Transverse colon (tissue), 4 donors: ENCODE data around the gene MAPK14. TPM values are rescaled to one million over a fixed set of nuclear protein-coding genes. Genes with fewer than 3 reads are reported as not detected.
"Not testable (repeated sequence)": the region's sequence is repeated elsewhere in the genome, so short reads cannot be mapped to it uniquely, and the experiment has no call there.

Source experiments
- DNase-seq: peaks from one replicate; pipeline ENCODE4 v3.0.0-alpha.2; 2019
- H3K27ac ChIP-seq, 4 donors: fragments of 200-600 bp; sonication (generic); 2 replicates each; pipeline ENCODE4 v1.5.1; 2016 to 2018; ENCODE audit warnings: inconsistent platforms in 4 of 4
- H3K27me3 ChIP-seq: fragments of 200-600 bp; sonication (generic); 2 replicates; pipeline ENCODE4 v1.5.1; 2017; ENCODE audit warnings: inconsistent platforms
- H3K36me3 ChIP-seq, 4 donors: fragments of 200-600 bp; sonication (generic); 2 replicates each; pipeline ENCODE4 v1.5.1; 2017 to 2019; ENCODE audit warnings: inconsistent platforms in 4 of 4
- H3K4me1 ChIP-seq, 4 donors: fragments of 200-600 bp; sonication (generic); 2 replicates each; pipeline ENCODE4 v1.5.1; 2017 to 2020; ENCODE audit warnings: inconsistent platforms in 4 of 4
- H3K4me3 ChIP-seq, 4 donors: fragments of 200-600 bp; sonication (generic); 1 replicate in 1 of 4; 2 replicates in 3 of 4; pipeline versions ENCODE4 v1.5.1 to v1.6.1; 2017 to 2019; ENCODE audit warnings: inconsistent platforms in 4 of 4
- H3K9me3 ChIP-seq, 2 donors: fragments of 200-600 bp; sonication (generic); 2 replicates each; pipeline ENCODE4 v1.5.1; 2017 to 2019; ENCODE audit warnings: inconsistent platforms in 2 of 2
- CTCF ChIP-seq, 5 experiments: fragments of 200-600 bp in 3 of 5; fragments of 450-650 bp in 2 of 5; sonication (generic) in 3 of 5; IDR thresholded peaks; 1 replicate in 2 of 5; 2 replicates in 3 of 5; pipeline ENCODE4 v1.5.1; 2016 to 2017; ENCODE audit warnings: antibody characterized with exemption in 5 of 5, inconsistent platforms in 3 of 5, mild to moderate bottlenecking in 2 of 5, moderate library complexity in 1 of 5
- EP300 ChIP-seq: sonication (generic); formaldehyde crosslinking; IDR thresholded peaks from one replicate; pipeline ENCODE4 v1.6.1; 2017; ENCODE audit warnings: antibody characterized with exemption, low read depth
- POLR2A ChIP-seq: fragments of 450-650 bp; IDR thresholded peaks from one replicate; pipeline ENCODE4 v1.6.1; 2016; ENCODE audit warnings: antibody characterized with exemption, mild to moderate bottlenecking, moderate library complexity
- POLR2AphosphoS5 ChIP-seq, 3 donors: sonication (generic); formaldehyde crosslinking; IDR thresholded peaks; one replicate each; pipeline ENCODE4 v1.6.1; 2016; ENCODE audit warnings: antibody characterized with exemption in 3 of 3
- WGBS, 2 donors: methylation state at CpG; one replicate each; pipeline ENCODE4 v1.1.5; 2018; ENCODE audit warnings: low coverage in 1 of 2; 5-methylcytosine and 5-hydroxymethylcytosine counted together
- in situ Hi-C, 4 donors: fragments of 200-750 bp; cut with MboI; loops; one replicate each; pipeline versions ENCODE4 v1.15.0 to v1.15.1; 2017; ENCODE audit warnings: low sequenced_read_pairs in 3 of 4, low pct_ligation_motif_present in 1 of 4, low pct_unique_long_range_greater_than_20kb in 1 of 4
- intact Hi-C: fragments of 100-400 bp; cut with DNase I; formaldehyde crosslinking; loops from one replicate; pipeline ENCODE4 v1.15.1; 2023; ENCODE audit warnings: low total_unique reads
- total RNA-seq, 4 donors: library from RNA; depleted of rRNA; stranded (reverse); fragments of >200 nt; gene quantifications; one replicate each; pipeline ENCODE4 v1.1.0, GENCODE V29; 2016

Gene MAPK14
- total RNA-seq, 4 donors from 2014 or later = 82.2 to 132 (median 112) TPM

DNA sequence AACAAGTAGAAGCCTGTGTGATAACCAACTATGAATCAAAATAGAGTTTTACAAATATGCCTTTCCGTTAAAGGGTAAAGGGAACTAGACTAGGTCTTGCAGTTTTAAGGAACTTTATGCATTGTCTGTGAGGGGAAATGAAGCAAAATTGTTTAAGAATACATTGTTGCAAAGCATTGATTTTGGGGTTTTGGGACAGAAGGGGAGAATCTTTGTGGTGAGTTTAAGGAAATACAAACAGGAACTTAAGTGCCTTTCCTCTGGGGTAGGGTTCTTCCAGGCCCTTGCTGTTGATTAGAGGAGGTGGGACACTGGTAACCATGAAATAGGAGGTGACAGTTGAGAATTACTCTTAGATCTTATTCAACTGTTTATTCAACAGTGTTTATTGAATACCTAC, 4.7 kb downstream of the MAPK14 start:
- Histone ChIP-seq H3K4me1 (peaks cover 15 to 72% (median 46%) of the 10 kb centered on the region in 4 donors), H3K36me3 (no peaks in the 10 kb centered on the region), H3K27me3 (no peaks in the 10 kb centered on the region), H3K4me3 (no peak overlapping the region), H3K27ac (no peak overlapping the region), H3K9me3 (no peaks in the 10 kb centered on the region)
- in situ Hi-C loops (no loop called here), intact Hi-C loops (no loop called here)
- TF ChIP-seq POLR2A (no peak), CTCF (IDR thresholded peaks at IDR 0.05) (no peak), EP300 (no peak), POLR2AphosphoS5 (IDR thresholded peaks at IDR 0.05) (no peak)
- no peak for DNase-seq
- 75 to 89% methylated on average over 1 of the region's 1 CpG for WGBS, 2 donors

DNA sequence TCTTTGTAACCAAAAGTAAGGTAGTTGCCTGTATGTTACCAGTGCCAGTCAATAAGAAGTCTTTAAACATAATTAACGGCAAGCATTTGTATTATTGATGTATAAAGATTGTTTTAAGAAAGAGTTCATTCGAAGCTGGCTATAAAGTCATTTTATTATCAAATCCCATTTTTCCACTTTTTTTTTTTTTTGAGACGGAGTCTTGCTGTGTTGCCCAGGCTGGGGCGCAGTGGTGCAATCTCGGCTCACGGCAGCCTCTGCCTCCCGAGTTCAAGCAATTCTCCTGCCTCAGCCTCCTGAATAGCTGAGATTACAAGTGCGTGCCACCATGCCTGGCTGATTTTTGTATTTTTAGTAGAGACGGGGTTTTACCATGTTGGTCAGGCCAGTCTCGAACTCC, 5.5 kb downstream of the MAPK14 start:
- H3K9me3 ChIP-seq, in situ Hi-C loops, H3K27ac ChIP-seq, DNase-seq, intact Hi-C loops, H3K36me3 ChIP-seq, H3K27me3 ChIP-seq, H3K4me3 ChIP-seq: not testable (repeated sequence)
- 93 to 94% methylated on average over 2 to 10 of the region's 10 CpGs for WGBS, 2 donors
- peaks cover 23 to 81% (median 51%) of the 10 kb centered on the region in 4 donors for H3K4me1 ChIP-seq

DNA sequence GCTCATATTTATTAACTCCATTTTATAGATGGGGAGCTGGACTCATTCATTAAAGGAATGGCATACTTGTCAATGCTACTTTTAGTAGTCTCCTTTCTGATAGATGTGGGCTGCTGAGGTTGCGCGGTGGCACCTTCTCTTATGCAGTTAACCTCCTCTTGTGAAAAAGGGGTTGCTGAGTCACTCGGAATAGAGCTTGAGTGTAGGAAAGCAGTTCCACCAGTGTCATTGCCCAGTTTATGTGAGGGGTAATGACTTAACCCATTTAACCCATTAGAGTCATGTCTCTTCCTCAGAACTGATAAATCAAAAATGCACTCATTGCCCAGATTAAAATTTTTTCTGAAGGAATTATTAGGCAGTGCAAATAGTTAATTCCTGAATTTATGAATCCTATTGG, 6.3 kb downstream of the MAPK14 start:
- H3K9me3 ChIP-seq = no peaks in the 10 kb centered on the region
- H3K4me3 ChIP-seq = no peak overlapping the region
- WGBS, 2 donors = 75% methylated on average over 3 of the region's 3 CpGs; no CpG with 5 or more reads in 1 of the 2 donors
- no peaks in the 10 kb centered on the region for H3K27me3 ChIP-seq
- TF ChIP-seq EP300 = no peak
- no peak for TF ChIP-seq POLR2A
- no peak for TF ChIP-seq CTCF (IDR thresholded peaks at IDR 0.05)
- TF ChIP-seq POLR2AphosphoS5 (IDR thresholded peaks at IDR 0.05) = no peak
- in situ Hi-C loops = no loop called here
- H3K27ac ChIP-seq = no peak overlapping the region
- H3K4me1 ChIP-seq = peaks cover 28 to 89% (median 59%) of the 10 kb centered on the region in 4 donors
- no peaks in the 10 kb centered on the region for H3K36me3 ChIP-seq
- no peak for DNase-seq
- intact Hi-C loops = no loop called here

DNA sequence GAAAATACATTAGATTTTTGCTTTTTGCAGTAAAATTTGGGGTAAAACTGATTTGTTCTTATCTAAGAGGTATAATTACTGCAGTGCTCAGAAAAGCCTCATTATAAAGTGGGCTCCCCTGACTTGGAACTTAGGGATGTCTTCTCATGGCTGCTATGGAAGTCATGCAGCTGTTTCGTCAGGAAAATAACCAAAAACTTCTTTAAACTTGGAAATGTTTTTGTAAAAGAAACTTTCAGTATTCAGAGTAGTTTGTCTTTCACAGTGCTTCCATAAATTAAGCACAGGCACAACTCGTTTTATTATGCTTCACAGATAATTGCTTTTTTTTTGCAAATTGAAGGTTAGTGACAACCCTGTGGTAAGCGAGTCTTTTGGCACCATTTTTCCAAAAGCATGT, 6.8 kb downstream of the MAPK14 start:
- TF ChIP-seq POLR2A (no peak), CTCF (IDR thresholded peaks at IDR 0.05) (no peak), POLR2AphosphoS5 (IDR thresholded peaks at IDR 0.05) (no peak), EP300 (no peak)
- H3K36me3 ChIP-seq = no peaks in the 10 kb centered on the region
- intact Hi-C loops (no loop called here), in situ Hi-C loops (no loop called here)
- H3K4me3 ChIP-seq = no peak overlapping the region
- H3K9me3 ChIP-seq = no peaks in the 10 kb centered on the region
- no peak overlapping the region for H3K27ac ChIP-seq
- no peaks in the 10 kb centered on the region for H3K27me3 ChIP-seq
- WGBS, 2 donors = 60 to 67% methylated on average over 3 of the region's 3 CpGs
- no peak for DNase-seq
- H3K4me1 ChIP-seq = peaks cover 32 to 92% (median 60%) of the 10 kb centered on the region in 4 donors

DNA sequence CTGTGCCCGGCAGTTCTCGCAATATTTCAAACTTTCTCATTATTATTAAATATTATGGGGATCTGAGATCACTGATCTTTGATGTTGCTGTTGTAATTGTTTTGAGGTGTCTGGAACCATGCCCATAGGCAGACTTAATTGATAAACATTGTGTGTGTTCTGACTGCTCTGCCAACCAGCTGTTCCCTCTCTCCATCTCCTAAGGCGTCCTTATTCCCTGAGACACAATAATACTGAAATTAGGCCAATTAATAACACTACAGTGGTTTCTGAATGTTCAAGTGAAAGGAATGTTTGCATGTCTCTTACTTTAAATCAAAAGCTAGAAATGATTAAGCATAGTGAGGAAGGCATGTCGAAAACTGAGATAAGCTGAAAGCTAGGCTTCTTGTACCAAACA, 7.6 kb downstream of the MAPK14 start:
- intact Hi-C loops (no loop called here), in situ Hi-C loops (no loop called here)
- TF ChIP-seq POLR2AphosphoS5 (IDR thresholded peaks at IDR 0.05) (no peak), EP300 (no peak), CTCF (IDR thresholded peaks at IDR 0.05) (no peak), POLR2A (no peak)
- no peaks in the 10 kb centered on the region for H3K9me3 ChIP-seq
- H3K27me3 ChIP-seq = no peaks in the 10 kb centered on the region
- H3K4me1 ChIP-seq = peaks cover 26 to 92% (median 58%) of the 10 kb centered on the region in 4 donors
- no peak overlapping the region for H3K27ac ChIP-seq
- no peak overlapping the region for H3K4me3 ChIP-seq
- WGBS, 2 donors = 60 to 73% methylated on average over 3 to 4 of the region's 4 CpGs
- DNase-seq = no peak
- H3K36me3 ChIP-seq = no peaks in the 10 kb centered on the region
